HG03064 (cell line): Measurements from ENCODE around the gene XPC.

Experiments used
- ATAC-seq: cut with Tn5 transposase; IDR thresholded peaks from one replicate; pipeline ENCODE4 v1.9.1; 2021; ENCODE audit warnings: low read depth; ENCODE audit not compliant: unreplicated experiment

XPC gene

GRCh38 chr3:14137004-14137403 lies 41.4 kb downstream of the XPC start:
- no peak for ATAC-seq

- no peak for ATAC-seq
Measured at GRCh38 chr3:14135581-14135980, 42.8 kb downstream of the XPC start.

GRCh38 chr3:14134291-14134690 lies 44.1 kb downstream of the XPC start:
- no peak for ATAC-seq

- ATAC-seq = no peak
Measured at GRCh38 chr3:14133876-14134275, 44.5 kb downstream of the XPC start.

GRCh38 chr3:14133188-14133800 lies 45.1 kb downstream of the XPC start:
- ATAC-seq = no peak

- no peak for ATAC-seq
Measured at GRCh38 chr3:14132689-14133088, 45.7 kb downstream of the XPC start.

GRCh38 chr3:14132120-14132519 lies 46.3 kb downstream of the XPC start:
- ATAC-seq = no peak

GRCh38 chr3:14131134-14131533 lies 47.3 kb downstream of the XPC start:
- no peak for ATAC-seq

GRCh38 chr3:14130707-14131106 lies 47.7 kb downstream of the XPC start:
- no peak for ATAC-seq

GRCh38 chr3:14130230-14130629 lies 48.2 kb downstream of the XPC start:
- ATAC-seq = no peak

GRCh38 chr3:14129296-14129695 lies 49.1 kb downstream of the XPC start:
- no peak for ATAC-seq

GRCh38 chr3:14128724-14129123 lies 49.7 kb downstream of the XPC start:
- ATAC-seq = no peak

GRCh38 chr3:14127516-14128161 lies 50.8 kb downstream of the XPC start:
- ATAC-seq = no peak

GRCh38 chr3:14126887-14127505 lies 51.4 kb downstream of the XPC start:
- ATAC-seq = no peak

- ATAC-seq = no peak
Measured at GRCh38 chr3:14126017-14126886, 52.1 kb downstream of the XPC start.

GRCh38 chr3:14125193-14126016 lies 53.0 kb downstream of the XPC start:
- ATAC-seq = peak; percentile 16

- peak; percentile 87 for ATAC-seq
Measured at GRCh38 chr3:14124615-14125192, 53.7 kb downstream of the XPC start, which contains the start of the genes CHCHD4 and TMEM43. CHCHD4 (minus strand) TSS chr3:14124870; CDS start chr3:14124676, 194 bp downstream. TMEM43 (plus strand) TSS chr3:14125052; CDS start chr3:14125194, 142 bp downstream.

- ATAC-seq = peak; percentile 34
Measured at GRCh38 chr3:14124223-14124614, 54.2 kb downstream of the XPC start.

- no peak for ATAC-seq
Measured at GRCh38 chr3:14123308-14124222, 54.8 kb downstream of the XPC start.
